ENCODE results near the gene RRAGB.
"Not testable (repeated sequence)": the region's sequence is repeated elsewhere in the genome, so short reads cannot be mapped to it uniquely, and the experiment has no call there.

Gene RRAGB, protein sequence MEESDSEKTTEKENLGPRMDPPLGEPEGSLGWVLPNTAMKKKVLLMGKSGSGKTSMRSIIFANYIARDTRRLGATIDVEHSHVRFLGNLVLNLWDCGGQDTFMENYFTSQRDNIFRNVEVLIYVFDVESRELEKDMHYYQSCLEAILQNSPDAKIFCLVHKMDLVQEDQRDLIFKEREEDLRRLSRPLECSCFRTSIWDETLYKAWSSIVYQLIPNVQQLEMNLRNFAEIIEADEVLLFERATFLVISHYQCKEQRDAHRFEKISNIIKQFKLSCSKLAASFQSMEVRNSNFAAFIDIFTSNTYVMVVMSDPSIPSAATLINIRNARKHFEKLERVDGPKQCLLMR

GRCh38 chrX:55717521-55718497, at the start of gene RRAGB:
RRAGB (plus strand) TSS chrX:55717749; CDS start chrX:55718328, 579 bp downstream.
- H3K9me3 ChIP-seq (ENCODE audit: control insufficient read depth, insufficient read depth, low read length): no peaks in the 10 kb centered on the region
- H3K9ac ChIP-seq (ENCODE audit: low read depth, low read length): peak within 1 kb of the TSS; percentile 62
- no peaks in the 10 kb centered on the region for H3K4me1 ChIP-seq (ENCODE audit: insufficient read depth, low read length)
- no peaks in the 10 kb centered on the region; the same call in 1 of the 2 replicates for H3K36me3 ChIP-seq (ENCODE audit: insufficient read depth, low read length)

GRCh38 chrX:55668084-55668483, 49.5 kb upstream of the RRAGB start:
- no peak overlapping the region for H3K9ac ChIP-seq (ENCODE audit: low read depth, low read length)
- no peaks in the 10 kb centered on the region for H3K9me3 ChIP-seq (ENCODE audit: control insufficient read depth, insufficient read depth, low read length)
- no peaks in the 10 kb centered on the region for H3K36me3 ChIP-seq (ENCODE audit: insufficient read depth, low read length)
- H3K4me1 ChIP-seq (ENCODE audit: insufficient read depth, low read length): no peaks in the 10 kb centered on the region

DNA sequence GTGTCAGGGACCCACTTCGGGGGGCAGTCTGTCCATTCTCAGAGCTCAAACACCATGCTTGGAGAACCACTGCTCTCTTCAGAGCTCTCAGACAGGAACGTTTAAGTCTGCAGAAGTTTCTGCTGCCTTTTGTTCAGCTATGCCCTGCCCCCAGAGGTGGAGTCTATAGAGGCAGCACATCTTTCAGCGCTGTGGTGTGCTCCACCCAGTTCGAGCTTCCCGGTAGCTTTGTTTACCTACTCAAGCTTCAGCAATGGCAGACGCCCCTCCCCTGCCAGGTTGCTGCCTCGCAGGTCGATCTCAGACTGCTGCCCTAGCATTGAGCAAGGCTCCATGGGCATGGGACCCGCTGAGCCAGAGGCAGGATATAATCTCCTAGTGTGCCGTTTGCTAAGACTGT, 29.0 kb upstream of the RRAGB start:
- H3K9me3 ChIP-seq (ENCODE audit: control insufficient read depth, insufficient read depth, low read length); H3K36me3 ChIP-seq (ENCODE audit: insufficient read depth, low read length); H3K9ac ChIP-seq (ENCODE audit: low read depth, low read length); H3K4me1 ChIP-seq (ENCODE audit: insufficient read depth, low read length): not testable (repeated sequence)

GRCh38 chrX:55695227-55696018, 22.1 kb upstream of the RRAGB start:
- no peaks in the 10 kb centered on the region for H3K36me3 ChIP-seq (ENCODE audit: insufficient read depth, low read length)
- H3K9me3 ChIP-seq (ENCODE audit: control insufficient read depth, insufficient read depth, low read length): no peaks in the 10 kb centered on the region

GRCh38 chrX:55697381-55697780, 20.2 kb upstream of the RRAGB start:
- Histone ChIP-seq H3K4me1 (ENCODE audit: insufficient read depth, low read length) (no peaks in the 10 kb centered on the region), H3K9me3 (ENCODE audit: control insufficient read depth, insufficient read depth, low read length) (no peaks in the 10 kb centered on the region), H3K9ac (ENCODE audit: low read depth, low read length) (no peak overlapping the region), H3K36me3 (ENCODE audit: insufficient read depth, low read length) (no peaks in the 10 kb centered on the region)

More at GRCh38 chrX:55695227-55696018, 22.1 kb upstream of the RRAGB start:
- H3K9ac ChIP-seq (ENCODE audit: low read depth, low read length): no peak overlapping the region
- H3K4me1 ChIP-seq (ENCODE audit: insufficient read depth, low read length): no peaks in the 10 kb centered on the region

- no peaks in the 10 kb centered on the region for H3K9me3 ChIP-seq (ENCODE audit: control insufficient read depth, insufficient read depth, low read length)
These were observed 14.9 kb upstream of the RRAGB start for GRCh38 chrX:55702671-55703070.

DNA sequence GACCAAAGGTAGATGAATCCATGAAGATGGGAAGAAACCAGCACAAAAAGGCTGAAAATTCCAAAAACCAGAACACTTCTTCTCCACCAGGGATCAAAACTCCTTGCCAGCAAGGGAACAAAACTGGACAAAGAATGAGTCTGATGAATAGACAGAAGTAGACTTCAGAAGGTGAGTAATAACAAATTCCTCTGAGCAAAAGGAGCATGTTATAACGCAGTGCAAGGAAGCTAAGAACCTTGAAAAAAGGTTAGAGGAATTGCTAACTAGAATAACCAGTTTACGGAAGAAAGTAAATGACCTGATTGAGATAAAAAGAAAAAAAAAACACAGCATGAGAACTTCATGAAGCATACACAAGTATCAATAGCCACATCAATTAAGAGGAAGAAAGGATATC, 14.1 kb upstream of the RRAGB start:
- H3K9ac ChIP-seq (ENCODE audit: low read depth, low read length); H3K4me1 ChIP-seq (ENCODE audit: insufficient read depth, low read length); H3K9me3 ChIP-seq (ENCODE audit: control insufficient read depth, insufficient read depth, low read length); H3K36me3 ChIP-seq (ENCODE audit: insufficient read depth, low read length): not testable (repeated sequence)

More at GRCh38 chrX:55702671-55703070, 14.9 kb upstream of the RRAGB start:
- H3K9ac ChIP-seq (ENCODE audit: low read depth, low read length): no peak overlapping the region
- no peaks in the 10 kb centered on the region for H3K36me3 ChIP-seq (ENCODE audit: insufficient read depth, low read length)
- no peaks in the 10 kb centered on the region for H3K4me1 ChIP-seq (ENCODE audit: insufficient read depth, low read length)

- H3K9me3 ChIP-seq (ENCODE audit: control insufficient read depth, insufficient read depth, low read length); H3K4me1 ChIP-seq (ENCODE audit: insufficient read depth, low read length); H3K9ac ChIP-seq (ENCODE audit: low read depth, low read length); H3K36me3 ChIP-seq (ENCODE audit: insufficient read depth, low read length): not testable (repeated sequence)
These were observed 12.5 kb upstream of the RRAGB start for GRCh38 chrX:55705066-55705465.

DNA sequence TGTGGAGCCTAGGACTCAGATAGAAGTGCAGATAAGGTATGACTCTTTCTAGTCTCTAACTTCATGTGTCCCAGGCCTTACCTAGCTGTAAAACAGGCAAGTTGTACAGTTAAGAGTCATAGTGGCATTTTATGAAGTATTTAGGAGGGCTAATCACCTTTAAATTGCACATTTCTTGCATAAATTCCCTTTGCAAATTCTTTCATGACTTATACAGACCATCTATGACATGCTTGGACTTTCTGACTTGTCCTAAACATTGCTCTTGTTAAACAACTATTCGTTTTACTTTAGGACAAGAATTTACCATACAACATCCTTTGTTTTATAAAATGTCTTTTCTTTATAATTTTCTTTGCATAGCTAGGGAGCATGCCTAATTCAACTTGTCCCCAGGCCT, 7.8 kb upstream of the RRAGB start:
- Histone ChIP-seq H3K4me1 (ENCODE audit: insufficient read depth, low read length) (no peaks in the 10 kb centered on the region), H3K36me3 (ENCODE audit: insufficient read depth, low read length) (no peaks in the 10 kb centered on the region), H3K9ac (ENCODE audit: low read depth, low read length) (no peak overlapping the region), H3K9me3 (ENCODE audit: control insufficient read depth, insufficient read depth, low read length) (peaks cover 5% of the 10 kb centered on the region; the same call in 1 of the 2 replicates)

DNA sequence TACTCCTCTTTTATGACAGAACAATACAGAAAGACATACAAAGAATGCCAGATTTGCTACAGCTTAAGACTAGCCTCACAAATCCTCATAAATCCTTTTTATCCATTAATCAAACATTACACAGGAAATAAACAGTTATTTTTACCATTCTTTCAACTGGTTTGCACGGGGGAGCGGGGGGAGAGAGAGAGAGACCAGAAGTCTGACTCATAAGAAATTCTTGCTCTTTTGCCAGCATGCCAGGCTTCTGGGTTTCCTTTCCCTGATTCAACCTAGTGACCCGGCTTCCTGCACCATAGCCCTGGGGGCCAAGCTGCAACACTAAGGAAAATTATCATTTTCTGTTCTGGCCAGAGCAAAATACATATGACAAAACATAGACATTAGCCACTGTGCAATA, 6.8 kb upstream of the RRAGB start:
- Histone ChIP-seq H3K4me1 (ENCODE audit: insufficient read depth, low read length) (no peaks in the 10 kb centered on the region), H3K9ac (ENCODE audit: low read depth, low read length) (no peak overlapping the region), H3K36me3 (ENCODE audit: insufficient read depth, low read length) (no peaks in the 10 kb centered on the region), H3K9me3 (ENCODE audit: control insufficient read depth, insufficient read depth, low read length) (peaks cover 5% of the 10 kb centered on the region; the same call in 1 of the 2 replicates)

DNA sequence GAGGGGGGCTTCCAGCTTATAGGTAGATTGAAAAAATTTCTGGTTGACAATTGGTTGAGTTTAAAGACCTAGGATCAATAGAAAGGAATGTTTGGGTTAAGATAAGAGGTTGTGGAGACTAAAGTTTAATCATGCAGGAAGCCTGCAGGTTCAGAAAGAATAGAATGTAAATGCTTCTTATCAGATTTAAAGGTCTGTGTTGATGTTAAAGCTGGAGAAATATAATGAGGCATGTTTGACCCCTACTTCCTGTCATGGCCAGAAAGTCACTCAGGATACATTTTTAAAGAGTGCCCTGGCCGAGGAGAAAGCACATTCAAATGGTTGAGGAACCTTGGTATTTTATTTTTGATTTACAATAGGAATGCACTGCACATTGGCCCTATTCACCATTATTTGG, 3.9 kb upstream of the RRAGB start:
- Histone ChIP-seq H3K4me1 (ENCODE audit: insufficient read depth, low read length) (no peaks in the 10 kb centered on the region), H3K36me3 (ENCODE audit: insufficient read depth, low read length) (no peaks in the 10 kb centered on the region), H3K9me3 (ENCODE audit: control insufficient read depth, insufficient read depth, low read length) (0 out of 2 replicates have a peak, but pooled peaks cover 5% of the 10 kb centered on the region)

DNA sequence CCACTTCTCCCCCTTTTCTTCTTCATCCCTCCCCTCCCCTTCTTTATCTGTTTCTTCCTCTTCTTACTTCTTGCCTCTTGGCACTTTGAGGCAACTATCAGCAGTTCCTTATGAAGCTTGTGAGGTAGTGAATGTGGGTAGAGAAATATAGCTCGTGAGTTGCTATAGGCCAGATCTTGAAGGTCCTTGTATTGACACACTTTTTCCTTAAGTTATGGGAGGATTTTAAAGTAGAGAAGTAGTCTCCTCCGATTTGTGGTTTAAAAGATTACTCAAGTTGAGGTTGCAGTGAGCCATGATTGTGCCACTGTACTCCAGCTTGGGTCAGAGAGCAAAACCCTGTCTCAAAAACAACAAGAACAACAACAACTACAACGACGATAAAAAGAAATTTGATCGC, 3.4 kb upstream of the RRAGB start:
- Histone ChIP-seq H3K4me1 (ENCODE audit: insufficient read depth, low read length) (no peaks in the 10 kb centered on the region), H3K9me3 (ENCODE audit: control insufficient read depth, insufficient read depth, low read length) (0 out of 2 replicates have a peak, but pooled peaks cover 5% of the 10 kb centered on the region), H3K9ac (ENCODE audit: low read depth, low read length) (no peak overlapping the region), H3K36me3 (ENCODE audit: insufficient read depth, low read length) (no peaks in the 10 kb centered on the region)

More for the DNA sequence above, 3.9 kb upstream of the RRAGB start:
- no peak overlapping the region for H3K9ac ChIP-seq (ENCODE audit: low read depth, low read length)

GRCh38 chrX:55715847-55716246, 1.7 kb upstream of the RRAGB start:
- Histone ChIP-seq H3K9me3 (ENCODE audit: control insufficient read depth, insufficient read depth, low read length) (no peaks in the 10 kb centered on the region), H3K36me3 (ENCODE audit: insufficient read depth, low read length) (no peaks in the 10 kb centered on the region; the same call in 1 of the 2 replicates), H3K9ac (ENCODE audit: low read depth, low read length) (peak overlapping the region; percentile 6; the same call in 1 of the 2 replicates), H3K4me1 (ENCODE audit: insufficient read depth, low read length) (no peaks in the 10 kb centered on the region)

DNA sequence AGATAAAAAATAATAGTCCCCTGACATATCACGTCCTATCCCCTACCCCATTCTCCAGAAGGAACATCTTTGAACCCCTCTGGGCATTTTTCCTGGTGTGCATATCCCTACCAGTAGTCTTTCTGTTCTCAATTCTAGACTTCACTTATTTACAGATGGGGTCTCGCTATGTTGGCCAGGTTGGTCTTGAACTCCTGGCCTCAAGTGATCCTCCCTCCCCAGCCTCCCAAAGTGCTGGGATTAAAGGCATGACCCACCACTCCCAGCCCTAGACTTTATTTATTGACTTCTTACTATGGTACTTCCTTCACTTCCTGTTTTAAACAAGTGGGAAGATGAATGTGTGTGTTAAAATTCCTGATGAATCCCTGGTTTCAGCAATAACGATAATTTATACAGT, 612 bp upstream of the RRAGB start:
- H3K9ac ChIP-seq (ENCODE audit: low read depth, low read length): peak overlapping the region; percentile 28; the same call in 1 of the 2 replicates
- H3K9me3 ChIP-seq (ENCODE audit: control insufficient read depth, insufficient read depth, low read length): no peaks in the 10 kb centered on the region
- H3K36me3 ChIP-seq (ENCODE audit: insufficient read depth, low read length): no peaks in the 10 kb centered on the region; the same call in 1 of the 2 replicates
- no peaks in the 10 kb centered on the region for H3K4me1 ChIP-seq (ENCODE audit: insufficient read depth, low read length)
